Panc1 (cell line): Measurements from ENCODE around the gene BIRC6. TPM values are rescaled to one million over a fixed set of nuclear protein-coding genes. Genes with fewer than 3 reads are reported as not detected.
A peak's percentile ranks its signal among the peaks of the same experiment; 100 is the strongest.

Source experiments
- ATAC-seq: fragments of 200-7000 bp; cut with Tn5 transposase; 2 replicates; pipeline ENCODE4 v1.9.1; 2020; ENCODE audit warnings: mild to moderate bottlenecking, moderate library complexity
- BruUV-seq: library from RNA; stranded (reverse); fragments of 400-500 nt; replicated peaks from 2 replicates; lab custom pipeline; 2021; lab: Mats Ljungman, UMichigan
- CTCF ChIA-PET: fragments of 300-600 bp; sonication (Branson Sonifier 250); formaldehyde crosslinking; loops from one replicate; lab custom pipeline; 2022; ENCODE audit warnings: antibody characterized with exemption; lab: Charles Lee
- POLR2A ChIA-PET: fragments of 300-600 bp; sonication (Branson Sonifier 250); formaldehyde crosslinking; loops from one replicate; lab custom pipeline; 2022; ENCODE audit warnings: antibody characterized with exemption; lab: Charles Lee
- DNase-seq: peaks from one replicate; pipeline ENCODE4 v3.0.0-alpha.2; 2010; ENCODE audit warnings: low read depth, low spot score
- H3K27ac ChIP-seq: 2 replicates; pipeline ENCODE4 v1.5.1; 2011; ENCODE audit warnings: mild to moderate bottlenecking, low read length, inconsistent platforms
- H3K27me3 ChIP-seq: fragments of 200-500 bp; sonication (Bioruptor generic); 2 replicates; pipeline ENCODE4 v1.6.0; 2014; ENCODE audit warnings: low read length, inconsistent platforms; ENCODE audit not compliant: control insufficient read depth, insufficient read depth
- H3K36me3 ChIP-seq: fragments of 200-500 bp; sonication (Bioruptor generic); 2 replicates; pipeline ENCODE4 v1.5.1; 2014; ENCODE audit warnings: inconsistent platforms, mild to moderate bottlenecking, low read length, moderate library complexity; ENCODE audit not compliant: control insufficient read depth, insufficient read depth
- H3K4me1 ChIP-seq: 2 replicates; pipeline ENCODE4 v1.5.1; 2011; ENCODE audit warnings: inconsistent platforms, mild to moderate bottlenecking, low read length, moderate library complexity; ENCODE audit not compliant: control insufficient read depth, insufficient read depth
- H3K4me3 ChIP-seq, 2 experiments: 2 replicates each; pipeline ENCODE4 v1.5.1; 2011 to 2012; ENCODE audit warnings: low read depth in 2 of 2, low read length in 2 of 2, mild to moderate bottlenecking in 2 of 2, inconsistent platforms in 1 of 2, moderate library complexity in 1 of 2
- H3K9me3 ChIP-seq: fragments of 200-500 bp; sonication (Bioruptor generic); 2 replicates; pipeline ENCODE4 v1.5.1; 2014; ENCODE audit warnings: low read depth, mild to moderate bottlenecking, inconsistent platforms, low read length, moderate library complexity; ENCODE audit not compliant: control insufficient read depth, insufficient read depth
- POLR2AphosphoS5 ChIP-seq: IDR thresholded peaks from 2 replicates; pipeline ENCODE4 v1.6.1; 2012; ENCODE audit warnings: mild to moderate bottlenecking, low read depth, low read length, moderate library complexity
- SIN3A ChIP-seq: IDR thresholded peaks from 2 replicates; pipeline ENCODE4 v1.6.1; 2012; ENCODE audit warnings: low read depth, mild to moderate bottlenecking, low read length, moderate library complexity, borderline replicate concordance; ENCODE audit not compliant: insufficient read depth
- TCF7L2 ChIP-seq: IDR thresholded peaks from 2 replicates; pipeline ENCODE4 v1.6.1; 2011; ENCODE audit warnings: mild to moderate bottlenecking, low read depth, low read length, inconsistent platforms
- in situ Hi-C: cut with HindIII; loops from 2 replicates; pipeline ENCODE4 v1.10.0; 2016; ENCODE audit warnings: low sequenced_read_pairs, low pct_unique_long_range_greater_than_20kb
- intact Hi-C: fragments of 100-400 bp; cut with micrococcal nuclease; formaldehyde crosslinking; loops from one replicate; pipeline ENCODE4 v1.10.0; 2022; ENCODE audit not compliant: unreplicated experiment
- total RNA-seq: library from RNA; stranded (reverse); gene quantifications from one replicate; pipeline ENCODE4 v1.2.1, GENCODE V29; 2021; ENCODE audit not compliant: unreplicated experiment
- TF ChIP-seq, protein P1 (sequence below), 2 experiments: IDR thresholded peaks; 2 replicates each; pipeline ENCODE4 v1.6.1; 2011 to 2012; ENCODE audit warnings: low read depth in 2 of 2, control low read depth in 1 of 2, low read length in 1 of 2, mild to moderate bottlenecking in 1 of 2, moderate library complexity in 1 of 2; ENCODE audit not compliant: insufficient read depth in 1 of 2
- TF ChIP-seq, protein P2 (sequence below): fragments of 450-650 bp; IDR thresholded peaks from 2 replicates; pipeline ENCODE4 v1.5.1; 2017; ENCODE audit warnings: mild to moderate bottlenecking

The BIRC6 gene
- total RNA-seq, 1 experiment from 2014 or later, result 73.1 TPM

DNA sequence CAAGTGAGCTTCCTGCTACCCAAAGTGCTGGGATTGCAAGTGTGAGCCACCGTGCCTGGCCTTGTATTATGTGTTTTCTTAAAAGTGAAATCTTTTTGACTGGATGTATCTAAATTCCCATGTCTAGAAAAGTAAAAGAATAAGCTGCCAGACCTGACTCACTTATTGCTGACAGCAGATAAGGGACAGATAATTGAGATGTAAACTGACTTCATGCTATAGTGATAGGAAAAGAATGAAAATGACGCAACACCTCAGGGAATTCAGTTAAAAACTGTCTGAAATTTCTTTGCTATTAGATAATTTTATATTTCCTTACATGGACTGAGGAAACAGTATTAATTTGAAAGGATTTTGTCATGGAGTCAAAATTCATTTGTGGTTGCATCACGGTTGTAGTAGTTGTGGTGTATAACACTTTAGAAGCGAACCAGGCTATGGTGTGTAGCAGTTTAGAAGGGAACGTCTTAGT, 290.4 kb downstream of the BIRC6 start:
- no peaks in the 10 kb centered on the region for H3K9me3 ChIP-seq
- no peak overlapping the region for H3K27ac ChIP-seq
- H3K4me3 ChIP-seq, result no peak overlapping the region
- in situ Hi-C loops (no loop called here), intact Hi-C loops (no loop called here)
- BruUV-seq, result TSS peak; percentile 51
- H3K36me3 ChIP-seq, result peaks cover 7% of the 10 kb centered on the region; the same call in 1 of the 2 replicates
- no peaks in the 10 kb centered on the region for H3K4me1 ChIP-seq
- TF ChIP-seq, protein P1, sequence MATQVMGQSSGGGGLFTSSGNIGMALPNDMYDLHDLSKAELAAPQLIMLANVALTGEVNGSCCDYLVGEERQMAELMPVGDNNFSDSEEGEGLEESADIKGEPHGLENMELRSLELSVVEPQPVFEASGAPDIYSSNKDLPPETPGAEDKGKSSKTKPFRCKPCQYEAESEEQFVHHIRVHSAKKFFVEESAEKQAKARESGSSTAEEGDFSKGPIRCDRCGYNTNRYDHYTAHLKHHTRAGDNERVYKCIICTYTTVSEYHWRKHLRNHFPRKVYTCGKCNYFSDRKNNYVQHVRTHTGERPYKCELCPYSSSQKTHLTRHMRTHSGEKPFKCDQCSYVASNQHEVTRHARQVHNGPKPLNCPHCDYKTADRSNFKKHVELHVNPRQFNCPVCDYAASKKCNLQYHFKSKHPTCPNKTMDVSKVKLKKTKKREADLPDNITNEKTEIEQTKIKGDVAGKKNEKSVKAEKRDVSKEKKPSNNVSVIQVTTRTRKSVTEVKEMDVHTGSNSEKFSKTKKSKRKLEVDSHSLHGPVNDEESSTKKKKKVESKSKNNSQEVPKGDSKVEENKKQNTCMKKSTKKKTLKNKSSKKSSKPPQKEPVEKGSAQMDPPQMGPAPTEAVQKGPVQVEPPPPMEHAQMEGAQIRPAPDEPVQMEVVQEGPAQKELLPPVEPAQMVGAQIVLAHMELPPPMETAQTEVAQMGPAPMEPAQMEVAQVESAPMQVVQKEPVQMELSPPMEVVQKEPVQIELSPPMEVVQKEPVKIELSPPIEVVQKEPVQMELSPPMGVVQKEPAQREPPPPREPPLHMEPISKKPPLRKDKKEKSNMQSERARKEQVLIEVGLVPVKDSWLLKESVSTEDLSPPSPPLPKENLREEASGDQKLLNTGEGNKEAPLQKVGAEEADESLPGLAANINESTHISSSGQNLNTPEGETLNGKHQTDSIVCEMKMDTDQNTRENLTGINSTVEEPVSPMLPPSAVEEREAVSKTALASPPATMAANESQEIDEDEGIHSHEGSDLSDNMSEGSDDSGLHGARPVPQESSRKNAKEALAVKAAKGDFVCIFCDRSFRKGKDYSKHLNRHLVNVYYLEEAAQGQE (IDR thresholded peaks at IDR 0.05; ENCODE audit: insufficient read depth in 1 of 2, low read depth in 2 of 2, low read length in 1 of 2), result no peak
- TF ChIP-seq SIN3A, result no peak
- TF ChIP-seq, protein P2, sequence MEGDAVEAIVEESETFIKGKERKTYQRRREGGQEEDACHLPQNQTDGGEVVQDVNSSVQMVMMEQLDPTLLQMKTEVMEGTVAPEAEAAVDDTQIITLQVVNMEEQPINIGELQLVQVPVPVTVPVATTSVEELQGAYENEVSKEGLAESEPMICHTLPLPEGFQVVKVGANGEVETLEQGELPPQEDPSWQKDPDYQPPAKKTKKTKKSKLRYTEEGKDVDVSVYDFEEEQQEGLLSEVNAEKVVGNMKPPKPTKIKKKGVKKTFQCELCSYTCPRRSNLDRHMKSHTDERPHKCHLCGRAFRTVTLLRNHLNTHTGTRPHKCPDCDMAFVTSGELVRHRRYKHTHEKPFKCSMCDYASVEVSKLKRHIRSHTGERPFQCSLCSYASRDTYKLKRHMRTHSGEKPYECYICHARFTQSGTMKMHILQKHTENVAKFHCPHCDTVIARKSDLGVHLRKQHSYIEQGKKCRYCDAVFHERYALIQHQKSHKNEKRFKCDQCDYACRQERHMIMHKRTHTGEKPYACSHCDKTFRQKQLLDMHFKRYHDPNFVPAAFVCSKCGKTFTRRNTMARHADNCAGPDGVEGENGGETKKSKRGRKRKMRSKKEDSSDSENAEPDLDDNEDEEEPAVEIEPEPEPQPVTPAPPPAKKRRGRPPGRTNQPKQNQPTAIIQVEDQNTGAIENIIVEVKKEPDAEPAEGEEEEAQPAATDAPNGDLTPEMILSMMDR, result no peak
- TF ChIP-seq TCF7L2, result no peak
- no peak for TF ChIP-seq POLR2AphosphoS5
- ChIA-PET POLR2A (no interaction called here), CTCF (no interaction called here)
- ATAC-seq (no peak), DNase-seq (no peak)
- no peaks in the 10 kb centered on the region for H3K27me3 ChIP-seq

DNA sequence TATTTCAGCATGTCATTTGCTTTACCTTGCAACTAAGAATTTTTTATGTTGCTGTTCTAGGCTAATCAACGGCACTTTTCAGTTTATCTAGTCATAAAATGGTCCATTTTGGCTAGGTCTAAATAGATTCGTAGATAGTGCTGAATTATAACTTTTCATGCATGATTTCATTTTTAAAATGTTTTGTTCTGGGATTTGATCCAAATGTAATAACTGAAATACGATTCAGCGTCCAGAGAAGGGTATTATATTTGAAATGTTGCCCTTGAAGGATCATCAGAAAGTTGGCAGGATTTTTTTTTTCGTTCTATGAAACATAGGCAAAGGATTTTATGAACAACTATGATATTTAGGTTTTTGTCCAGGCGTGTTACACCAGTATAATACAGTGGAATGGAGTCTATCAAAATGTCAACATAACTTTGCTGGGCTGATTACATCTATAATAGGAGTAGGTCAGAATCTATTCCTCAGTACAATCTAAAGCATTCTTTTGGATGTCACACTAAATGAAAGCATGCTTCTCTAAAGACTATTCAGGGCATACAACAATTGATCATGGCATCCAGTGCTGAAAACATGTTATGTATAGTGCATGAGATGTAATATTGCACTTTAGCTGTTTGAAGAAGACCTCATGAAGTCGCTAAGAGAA, 295.9 kb downstream of the BIRC6 start:
- in situ Hi-C loops, result no loop called here
- DNase-seq (no peak), ATAC-seq (no peak)
- ChIA-PET CTCF (no interaction called here), POLR2A (no interaction called here)
- BruUV-seq, result no TSS peak
- Histone ChIP-seq H3K27ac (no peak overlapping the region), H3K9me3 (no peaks in the 10 kb centered on the region), H3K4me3 (no peak overlapping the region), H3K4me1 (no peaks in the 10 kb centered on the region), H3K27me3 (no peaks in the 10 kb centered on the region), H3K36me3 (peaks cover 4% of the 10 kb centered on the region; the same call in 1 of the 2 replicates)
- TF ChIP-seq SIN3A, result no peak
- TF ChIP-seq TCF7L2, result no peak
- TF ChIP-seq POLR2AphosphoS5, result no peak
- TF ChIP-seq, protein P2, result no peak
- TF ChIP-seq, protein P1 (IDR thresholded peaks at IDR 0.05; ENCODE audit: insufficient read depth in 1 of 2, low read depth in 2 of 2, low read length in 1 of 2), result no peak
- intact Hi-C loops, result no loop called here
